WERI-Rb-1 (cell line): ENCODE data around the gene NUDT21.
"Not testable (repeated sequence)": the region's sequence is repeated elsewhere in the genome, so short reads cannot be mapped to it uniquely, and the experiment has no call there.

Experiments
- DNase-seq: peaks from one replicate; pipeline ENCODE4 v3.0.0-alpha.2; 2020
- H3K27ac ChIP-seq: fragments of 250-450 bp; sonication (Bioruptor Pico); 2 replicates; pipeline ENCODE4 v1.5.1; 2020; ENCODE audit warnings: mild to moderate bottlenecking, moderate library complexity
- H3K27me3 ChIP-seq: fragments of 250-450 bp; sonication (Bioruptor Pico); 2 replicates; pipeline ENCODE4 v1.5.1; 2021; ENCODE audit warnings: mild to moderate bottlenecking, low read depth, moderate library complexity; ENCODE audit not compliant: insufficient read depth, severe bottlenecking
- H3K36me3 ChIP-seq: fragments of 250-450 bp; sonication (Bioruptor Pico); 2 replicates; pipeline ENCODE4 v1.5.1; 2020; ENCODE audit warnings: mild to moderate bottlenecking, moderate library complexity
- H3K4me3 ChIP-seq: 2 replicates; pipeline ENCODE4 v1.5.1; 2011; ENCODE audit warnings: low read depth, mild to moderate bottlenecking, control low read depth, low read length
- H3K9me3 ChIP-seq: fragments of 250-450 bp; sonication (Bioruptor Pico); 2 replicates; pipeline ENCODE4 v1.5.1; 2021; ENCODE audit warnings: mild to moderate bottlenecking, moderate library complexity; ENCODE audit not compliant: severe bottlenecking
- TF ChIP-seq, protein P1 (sequence below): IDR thresholded peaks from 2 replicates; pipeline ENCODE4 v1.5.1; 2011; ENCODE audit warnings: low read depth, mild to moderate bottlenecking, control low read depth, inconsistent platforms, low read length

NUDT21 gene

DNA sequence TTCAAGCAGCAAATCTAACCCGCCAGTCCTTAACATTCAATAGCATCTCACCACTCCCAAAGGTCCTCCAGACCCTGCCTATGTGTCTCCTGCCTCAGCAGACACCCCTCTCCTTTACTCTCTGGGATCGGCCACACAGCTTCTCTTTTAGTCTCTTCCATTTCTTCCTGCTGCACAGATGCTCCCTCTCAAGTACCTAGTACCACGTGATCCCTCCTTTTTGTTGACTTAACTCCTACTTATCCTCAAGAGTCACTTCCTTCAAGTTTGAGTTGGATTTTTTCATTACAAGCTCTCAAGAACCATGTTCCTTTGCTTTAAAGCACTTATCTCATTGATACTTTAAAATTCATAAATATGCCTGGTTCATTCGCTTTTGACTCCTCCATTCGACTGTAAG, 50.7 kb downstream of the NUDT21 start:
- no peaks in the 10 kb centered on the region for H3K27me3 ChIP-seq
- no peaks in the 10 kb centered on the region for H3K9me3 ChIP-seq
- H3K36me3 ChIP-seq, result peaks cover 54% of the 10 kb centered on the region
- H3K27ac ChIP-seq, result peak overlapping the region; percentile 78; the same call in 1 of the 2 replicates
- no peak overlapping the region for H3K4me3 ChIP-seq
- no peak for DNase-seq
- TF ChIP-seq, protein P1, sequence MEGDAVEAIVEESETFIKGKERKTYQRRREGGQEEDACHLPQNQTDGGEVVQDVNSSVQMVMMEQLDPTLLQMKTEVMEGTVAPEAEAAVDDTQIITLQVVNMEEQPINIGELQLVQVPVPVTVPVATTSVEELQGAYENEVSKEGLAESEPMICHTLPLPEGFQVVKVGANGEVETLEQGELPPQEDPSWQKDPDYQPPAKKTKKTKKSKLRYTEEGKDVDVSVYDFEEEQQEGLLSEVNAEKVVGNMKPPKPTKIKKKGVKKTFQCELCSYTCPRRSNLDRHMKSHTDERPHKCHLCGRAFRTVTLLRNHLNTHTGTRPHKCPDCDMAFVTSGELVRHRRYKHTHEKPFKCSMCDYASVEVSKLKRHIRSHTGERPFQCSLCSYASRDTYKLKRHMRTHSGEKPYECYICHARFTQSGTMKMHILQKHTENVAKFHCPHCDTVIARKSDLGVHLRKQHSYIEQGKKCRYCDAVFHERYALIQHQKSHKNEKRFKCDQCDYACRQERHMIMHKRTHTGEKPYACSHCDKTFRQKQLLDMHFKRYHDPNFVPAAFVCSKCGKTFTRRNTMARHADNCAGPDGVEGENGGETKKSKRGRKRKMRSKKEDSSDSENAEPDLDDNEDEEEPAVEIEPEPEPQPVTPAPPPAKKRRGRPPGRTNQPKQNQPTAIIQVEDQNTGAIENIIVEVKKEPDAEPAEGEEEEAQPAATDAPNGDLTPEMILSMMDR, result no peak

DNA sequence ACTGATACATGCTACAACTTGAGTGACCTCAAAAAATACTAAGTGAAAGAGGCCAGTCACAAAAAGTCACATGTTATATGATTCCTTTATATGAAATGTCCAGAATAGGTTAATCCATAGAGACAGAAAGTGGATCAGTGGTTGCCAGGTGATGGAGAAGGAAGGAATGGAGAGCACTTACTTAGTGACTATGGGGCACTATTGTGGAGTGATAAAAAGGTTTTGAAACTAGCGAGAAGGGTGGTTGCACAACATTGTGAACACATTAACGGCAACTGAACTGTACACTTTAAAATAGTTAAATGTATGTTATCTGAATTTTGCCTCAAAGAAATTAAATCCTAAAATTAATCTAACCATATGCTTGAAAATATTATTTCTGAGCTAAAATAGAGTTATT, 51.6 kb downstream of the NUDT21 start:
- Histone ChIP-seq H3K9me3 (no peaks in the 10 kb centered on the region), H3K4me3 (no peak overlapping the region), H3K27me3 (no peaks in the 10 kb centered on the region), H3K36me3 (peaks cover 44% of the 10 kb centered on the region), H3K27ac (no peak overlapping the region)
- TF ChIP-seq, protein P1, result no peak
- DNase-seq, result no peak

DNA sequence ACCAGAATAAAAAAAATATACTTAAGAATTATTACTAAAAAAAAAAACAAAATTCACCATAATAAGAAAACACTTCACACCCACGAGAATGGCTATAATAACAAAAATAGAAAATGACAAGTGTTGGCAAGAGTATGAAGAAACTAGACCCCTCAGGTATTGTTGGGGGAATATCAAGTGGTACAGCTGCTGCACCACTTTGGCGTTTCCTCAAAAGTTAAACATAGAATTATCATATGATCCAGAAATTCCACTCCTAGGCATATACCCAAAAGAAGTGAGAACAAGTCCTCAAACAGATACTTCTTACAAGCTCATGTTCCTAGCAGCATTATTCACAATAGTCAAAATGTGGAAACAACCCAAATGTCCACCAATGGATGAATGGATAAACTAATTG, 52.1 kb downstream of the NUDT21 start:
- no peaks in the 10 kb centered on the region for H3K9me3 ChIP-seq
- H3K4me3 ChIP-seq, result no peak overlapping the region
- TF ChIP-seq, protein P1, result no peak
- no peak overlapping the region for H3K27ac ChIP-seq
- DNase-seq, result no peak
- no peaks in the 10 kb centered on the region for H3K27me3 ChIP-seq
- peaks cover 40% of the 10 kb centered on the region for H3K36me3 ChIP-seq

DNA sequence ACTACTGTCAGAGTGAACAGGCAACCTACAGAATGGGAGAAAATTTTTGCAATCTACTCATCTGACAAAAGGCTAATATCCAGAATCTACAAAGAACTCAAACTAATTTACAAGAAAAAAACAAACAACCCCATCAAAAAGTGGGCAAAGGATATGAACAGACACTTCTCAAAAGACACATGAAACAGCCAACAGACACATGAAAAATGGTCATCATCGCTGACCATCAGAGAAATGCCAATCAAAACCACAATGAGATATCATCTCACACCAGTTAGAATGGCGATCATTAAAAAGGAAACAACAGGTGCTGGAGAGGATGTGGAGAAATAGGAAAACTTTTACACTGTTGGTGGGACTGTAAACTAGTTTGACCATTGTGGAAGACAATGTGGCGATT, 54.4 kb downstream of the NUDT21 start:
- peaks cover 23% of the 10 kb centered on the region for H3K36me3 ChIP-seq
- H3K4me3 ChIP-seq, DNase-seq, H3K27ac ChIP-seq, H3K9me3 ChIP-seq, H3K27me3 ChIP-seq: not testable (repeated sequence)

DNA sequence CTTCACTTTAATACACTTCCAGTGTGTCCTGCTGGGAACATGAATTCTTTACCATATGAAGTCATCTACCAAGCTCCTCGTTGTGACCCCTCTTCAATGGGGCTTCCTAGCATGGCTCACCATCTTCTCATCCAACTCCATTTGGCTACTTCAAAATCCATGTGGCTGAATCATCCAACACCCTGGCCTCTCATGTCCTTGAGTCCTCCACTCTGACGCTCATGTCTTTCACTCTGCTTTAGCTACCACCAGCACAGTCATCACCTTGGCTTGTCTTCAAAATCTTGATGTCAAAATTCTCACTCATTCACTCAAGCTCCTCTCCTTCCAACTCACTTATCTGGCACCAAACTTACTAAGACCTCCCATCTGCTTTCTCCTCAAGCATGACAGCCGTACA, 61.6 kb downstream of the NUDT21 start:
- Histone ChIP-seq H3K9me3 (no peaks in the 10 kb centered on the region), H3K4me3 (no peak overlapping the region), H3K27me3 (no peaks in the 10 kb centered on the region), H3K36me3 (peaks cover 38% of the 10 kb centered on the region), H3K27ac (no peak overlapping the region)
- no peak for DNase-seq
- TF ChIP-seq, protein P1, result no peak

DNA sequence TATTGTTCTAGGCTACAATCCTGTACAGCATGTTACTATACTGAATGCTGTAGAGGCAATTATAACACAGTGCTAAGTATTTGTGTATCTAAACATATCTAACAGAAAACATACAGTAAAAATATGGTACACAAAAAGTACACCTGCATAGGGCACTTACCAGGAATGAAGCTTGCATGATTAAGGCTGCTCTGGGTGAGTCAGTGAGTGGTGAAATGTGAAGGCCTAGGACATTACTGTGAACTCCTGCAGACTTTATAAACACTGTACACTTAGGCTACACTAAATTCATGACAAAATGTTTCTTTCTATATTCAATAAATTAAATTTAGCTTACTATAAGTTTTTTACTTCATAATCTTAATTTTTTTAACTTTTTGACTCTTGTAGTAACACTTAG, 62.9 kb downstream of the NUDT21 start:
- TF ChIP-seq, protein P1, result no peak
- Histone ChIP-seq H3K27me3 (no peaks in the 10 kb centered on the region), H3K27ac (no peak overlapping the region), H3K9me3 (no peaks in the 10 kb centered on the region), H3K4me3 (no peak overlapping the region), H3K36me3 (peaks cover 52% of the 10 kb centered on the region)
- no peak for DNase-seq
